IMR-90 (cell line): Measurements from ENCODE around the gene F2. TPM values are rescaled to one million over a fixed set of nuclear protein-coding genes. Genes with fewer than 3 reads are reported as not detected.

Experiments used
- ATAC-seq: fragments of 200-7000 bp; cut with Tn5 transposase; 2 replicates; pipeline ENCODE4 v1.9.1; 2020; ENCODE audit warnings: low read depth, mild to moderate bottlenecking, moderate library complexity
- BruUV-seq: library from RNA; stranded (reverse); fragments of 400-500 nt; replicated peaks from 2 replicates; lab custom pipeline; 2021; lab: Mats Ljungman, UMichigan
- CTCF ChIA-PET: fragments of 300-600 bp; formaldehyde crosslinking; extraction: SDS; loops from one replicate; lab custom pipeline; 2021; ENCODE audit warnings: antibody characterized with exemption; lab: Yijun Ruan, JAX
- POLR2A ChIA-PET: fragments of 300-600 bp; sonication (Branson Sonifier 250); formaldehyde crosslinking; loops from one replicate; lab custom pipeline; 2022; ENCODE audit warnings: antibody characterized with exemption; ENCODE audit not compliant: unreplicated experiment; lab: Charles Lee
- DNase-seq: peaks from one replicate; pipeline ENCODE4 v3.0.0; 2013
- H2AFZ ChIP-seq: replicated peaks from 2 replicates; pipeline ENCODE3; 2013; ENCODE audit warnings: low read length, mild to moderate bottlenecking; ENCODE audit not compliant: poor library complexity
- H2AK5ac ChIP-seq: 2 replicates; pipeline ENCODE4 v1.6.1; 2013; ENCODE audit warnings: low read depth, low read length, inconsistent platforms
- H2AK9ac ChIP-seq: replicated peaks from 2 replicates; pipeline ENCODE3; 2013; ENCODE audit warnings: mild to moderate bottlenecking, low read depth, low read length, moderate library complexity; ENCODE audit not compliant: poor library complexity
- H2BK120ac ChIP-seq: 2 replicates; pipeline ENCODE4 v1.6.1; 2013; ENCODE audit warnings: low read depth, low read length, inconsistent platforms
- H2BK15ac ChIP-seq: 3 replicates; pipeline ENCODE4 v1.6.1; 2013; ENCODE audit warnings: low read depth, low read length, inconsistent platforms
- H2BK20ac ChIP-seq: 2 replicates; pipeline ENCODE4 v1.6.1; 2013; ENCODE audit warnings: low read depth, mild to moderate bottlenecking, inconsistent platforms, low read length, moderate library complexity
- H2BK5ac ChIP-seq: 2 replicates; pipeline ENCODE4 v1.6.1; 2013; ENCODE audit warnings: mild to moderate bottlenecking, low read depth, low read length, inconsistent platforms; ENCODE audit not compliant: poor library complexity, severe bottlenecking
- H3K14ac ChIP-seq: replicated peaks from 2 replicates; pipeline ENCODE4 v1.6.1; 2013; ENCODE audit warnings: low read depth, low read length, inconsistent platforms
- H3K18ac ChIP-seq: 2 replicates; pipeline ENCODE4 v1.6.1; 2013; ENCODE audit warnings: low read depth, low read length, control low read depth
- H3K23ac ChIP-seq: 2 replicates; pipeline ENCODE4 v1.6.1; 2013; ENCODE audit warnings: low read depth, low read length, inconsistent platforms
- H3K27ac ChIP-seq: 2 replicates; pipeline ENCODE4 v1.5.1; 2013; ENCODE audit warnings: mild to moderate bottlenecking, control low read depth, low read length; ENCODE audit not compliant: insufficient read depth
- H3K27me3 ChIP-seq: 2 replicates; pipeline ENCODE4 v1.6.1; 2013; ENCODE audit warnings: low read length; ENCODE audit not compliant: control insufficient read depth, insufficient read depth
- H3K36me3 ChIP-seq: 2 replicates; pipeline ENCODE4 v1.6.1; 2013; ENCODE audit warnings: low read length, mixed read lengths; ENCODE audit not compliant: control insufficient read depth, insufficient read depth
- H3K4ac ChIP-seq: 2 replicates; pipeline ENCODE4 v1.6.1; 2013; ENCODE audit warnings: low read depth, low read length, inconsistent platforms
- H3K4me1 ChIP-seq: 2 replicates; pipeline ENCODE4 v1.6.1; 2013; ENCODE audit warnings: low read length, mixed read lengths; ENCODE audit not compliant: control insufficient read depth, insufficient read depth
- H3K4me2 ChIP-seq: 2 replicates; pipeline ENCODE4 v1.6.1; 2013; ENCODE audit warnings: low read depth, mild to moderate bottlenecking, control low read depth, low read length, moderate library complexity
- H3K4me3 ChIP-seq: 2 replicates; pipeline ENCODE4 v1.5.1; 2013; ENCODE audit warnings: low read depth, mild to moderate bottlenecking, control low read depth, low read length, moderate library complexity; ENCODE audit not compliant: insufficient read depth
- H3K56ac ChIP-seq: 2 replicates; pipeline ENCODE4 v1.6.1; 2013; ENCODE audit warnings: low read length, inconsistent platforms; ENCODE audit not compliant: insufficient read depth; ENCODE audit errors: extremely low read depth
- H3K79me1 ChIP-seq, 2 experiments: 2 replicates each; pipeline ENCODE4 v1.6.1; 2013; ENCODE audit warnings: low read length in 2 of 2, inconsistent platforms in 1 of 2, low read depth in 1 of 2
- H3K9ac ChIP-seq: 2 replicates; pipeline ENCODE4 v1.6.1; 2013; ENCODE audit warnings: low read depth, low read length, control low read depth
- H3K9me1 ChIP-seq: 2 replicates; pipeline ENCODE4 v1.6.1; 2013; ENCODE audit warnings: low read length, inconsistent platforms; ENCODE audit not compliant: insufficient read depth
- H3K9me3 ChIP-seq: 2 replicates; pipeline ENCODE4 v1.6.1; 2013; ENCODE audit warnings: low read length; ENCODE audit not compliant: control insufficient read depth, insufficient read depth
- H4K20me1 ChIP-seq: 2 replicates; pipeline ENCODE4 v1.6.1; 2013; ENCODE audit warnings: low read length, inconsistent platforms; ENCODE audit not compliant: insufficient read depth
- H4K5ac ChIP-seq: 2 replicates; pipeline ENCODE4 v1.6.1; 2013; ENCODE audit warnings: mild to moderate bottlenecking, low read depth, low read length, control low read depth
- H4K8ac ChIP-seq, 2 experiments: 2 replicates each; pipeline ENCODE4 v1.6.1; 2013; ENCODE audit warnings: low read depth in 2 of 2, low read length in 2 of 2, control low read depth in 1 of 2, inconsistent platforms in 1 of 2
- H4K91ac ChIP-seq: 2 replicates; pipeline ENCODE4 v1.6.1; 2013; ENCODE audit warnings: low read depth, low read length, inconsistent platforms; ENCODE audit not compliant: insufficient read depth
- CEBPB ChIP-seq: IDR thresholded peaks from 2 replicates; pipeline ENCODE4 v1.6.1; 2012; ENCODE audit warnings: low read depth, low read length, improper control_type of control experiment
- CTCF ChIP-seq: conservative IDR thresholded peaks from 2 replicates; pipeline ENCODE4 v1.5.1; 2012; ENCODE audit warnings: mild to moderate bottlenecking, low read depth, low read length, improper control_type of control experiment
- MAFK ChIP-seq: IDR thresholded peaks from 2 replicates; pipeline ENCODE4 v1.6.1; 2012; ENCODE audit warnings: low read depth, low read length, improper control_type of control experiment
- MAZ ChIP-seq: IDR thresholded peaks from 2 replicates; pipeline ENCODE4 v1.6.1; 2012; ENCODE audit warnings: low read depth, mild to moderate bottlenecking, low read length, improper control_type of control experiment, moderate library complexity, borderline replicate concordance
- MXI1 ChIP-seq: IDR thresholded peaks from 2 replicates; pipeline ENCODE4 v1.6.1; 2012; ENCODE audit warnings: low read depth, mild to moderate bottlenecking, low read length, moderate library complexity, borderline replicate concordance
- NFE2L2 ChIP-seq: fragments of 150-350 bp; IDR thresholded peaks from 2 replicates; pipeline ENCODE4 v1.6.1; 2016; ENCODE audit warnings: low read depth, mild to moderate bottlenecking, low read length
- POLR2A ChIP-seq: IDR thresholded peaks from 2 replicates; pipeline ENCODE4 v1.6.1; 2012; ENCODE audit warnings: mild to moderate bottlenecking, low read depth, low read length
- RAD21 ChIP-seq: IDR thresholded peaks from 2 replicates; pipeline ENCODE4 v1.6.1; 2012; ENCODE audit warnings: low read length, improper control_type of control experiment
- RCOR1 ChIP-seq: IDR thresholded peaks from 2 replicates; pipeline ENCODE4 v1.6.1; 2012; ENCODE audit warnings: mild to moderate bottlenecking, low read length, improper control_type of control experiment; ENCODE audit not compliant: insufficient replicate concordance
- RFX5 ChIP-seq: IDR thresholded peaks from 2 replicates; pipeline ENCODE4 v1.8.0; 2012; ENCODE audit warnings: low read depth, mild to moderate bottlenecking, low read length, moderate library complexity
- SMC3 ChIP-seq: fragments of 150-350 bp; IDR thresholded peaks from 2 replicates; pipeline ENCODE4 v1.6.1; 2016; ENCODE audit warnings: low read depth, mild to moderate bottlenecking, antibody characterized with exemption, low read length, moderate library complexity
- USF2 ChIP-seq: fragments of 150-350 bp; IDR thresholded peaks from 2 replicates; pipeline ENCODE4 v1.6.1; 2017; ENCODE audit warnings: mild to moderate bottlenecking, antibody characterized with exemption, low read length, low read depth
- WGBS, 2 experiments: methylation state at CpG; one replicate each; pipeline versions ENCODE4 v1.1.5 to v1.1.7; 2013; ENCODE audit warnings: missing lambda C conversion rate in 2 of 2; ENCODE audit not compliant: insufficient read length in 1 of 2; ENCODE audit errors: extremely low coverage in 2 of 2; 5-methylcytosine and 5-hydroxymethylcytosine counted together
- dilution Hi-C: fragments of 300-500 bp; cut with HindIII; formaldehyde crosslinking; loops from one replicate; pipeline ENCODE4 v1.14.3; 2018; ENCODE audit warnings: low sequenced_read_pairs; ENCODE audit not compliant: unreplicated experiment
- in situ Hi-C: fragments of 300-500 bp; cut with MboI; formaldehyde crosslinking; loops from 3 replicates; pipeline ENCODE4 v1.14.3; 2019; ENCODE audit warnings: low sequenced_read_pairs, inconsistent platforms, mixed read lengths
- intact Hi-C: fragments of 100-400 bp; cut with micrococcal nuclease; formaldehyde crosslinking; loops from 2 replicates; pipeline ENCODE4 v1.10.0; 2022
- polyA plus RNA-seq, 3 experiments: library from polyadenylated mRNA; depleted of rRNA; stranded (reverse); fragments of >200 nt; gene quantifications; 2 replicates each; pipeline ENCODE4 v1.2.3, GENCODE V29; 2012; ENCODE audit warnings: low replicate concordance in 1 of 3
- total RNA-seq: library from RNA; depleted of rRNA; stranded (reverse); fragments of >200 nt; gene quantifications from 2 replicates; pipeline ENCODE4 v1.2.3, GENCODE V29; 2012

Gene F2
- total and polyA plus RNA-seq, 2 of the 4 experiments (the other 2 are of a cell fraction): not detected

- intact Hi-C loops: no loop called here
These were observed 19.9 kb downstream of the F2 start for GRCh38 chr11:46738887-46739286.

More at GRCh38 chr11:46738887-46739286, 19.9 kb downstream of the F2 start:
- H3K4me2 ChIP-seq: no peak overlapping the region
- dilution Hi-C loops: no loop called here
- ChIA-PET POLR2A (no interaction called here), CTCF (no interaction called here)
- no peak overlapping the region for H2BK15ac ChIP-seq
- no peak overlapping the region for H3K4ac ChIP-seq
- no peak overlapping the region for H3K23ac ChIP-seq
- TF ChIP-seq MAZ: no peak
- TF ChIP-seq CTCF: no peak
- TF ChIP-seq POLR2A: no peak
- TF ChIP-seq MXI1: no peak
- no peak for TF ChIP-seq RCOR1
- TF ChIP-seq USF2: no peak
- no peak for TF ChIP-seq RFX5
- no peak for TF ChIP-seq CEBPB
- TF ChIP-seq RAD21: no peak
- TF ChIP-seq MAFK: no peak
- TF ChIP-seq SMC3: no peak
- TF ChIP-seq NFE2L2: no peak
- DNase-seq (no peak), ATAC-seq (no peak; the same call in 1 of the 2 replicates)
- H2AFZ ChIP-seq: no peak overlapping the region
- H3K9ac ChIP-seq: no peak overlapping the region
- H4K91ac ChIP-seq: no peak overlapping the region
- peaks cover under 1% of the 10 kb centered on the region for H3K4me1 ChIP-seq
- no peaks in the 10 kb centered on the region for H3K27me3 ChIP-seq
- no peak overlapping the region for H2AK5ac ChIP-seq
- H2BK120ac ChIP-seq: no peak overlapping the region
- H3K9me1 ChIP-seq: no peaks in the 10 kb centered on the region
- H2AK9ac ChIP-seq: no peak overlapping the region
- H4K20me1 ChIP-seq: no peaks in the 10 kb centered on the region
- no peak overlapping the region for H3K18ac ChIP-seq
- 63% methylated on average over 4 of the region's 6 CpGs; no CpG with 5 or more reads in 1 of the 2 experiments for WGBS, 2 experiments
- H3K79me1 ChIP-seq: no peaks in the 10 kb centered on the region
- H3K56ac ChIP-seq: no peak overlapping the region
- no peak overlapping the region for H4K5ac ChIP-seq
- in situ Hi-C loops: no loop called here
- BruUV-seq: no TSS peak
- no peak overlapping the region for H4K8ac ChIP-seq
- H3K14ac ChIP-seq: no peak overlapping the region
- no peaks in the 10 kb centered on the region for H3K9me3 ChIP-seq
- peaks cover 22% of the 10 kb centered on the region for H3K36me3 ChIP-seq
- no peak overlapping the region for H2BK5ac ChIP-seq
- no peak overlapping the region for H3K4me3 ChIP-seq
- H2BK20ac ChIP-seq: no peak overlapping the region
- no peak overlapping the region for H3K27ac ChIP-seq
